Muscle of back (tissue), 11 donors: ENCODE data around the gene KLLN. TPM values are rescaled to one million over a fixed set of nuclear protein-coding genes. Genes with fewer than 3 reads are reported as not detected.
"Not testable (repeated sequence)": the region's sequence is repeated elsewhere in the genome, so short reads cannot be mapped to it uniquely, and the experiment has no call there.

ENCODE experiments used
- DNase-seq, 3 donors: peaks; one replicate each; pipeline versions ENCODE4 v3.0.0 to v3.0.0-alpha.2; 2013
- polyA plus RNA-seq, 10 donors: library from polyadenylated mRNA; unstranded; fragments of 120-200 nt; gene quantifications; one replicate each; pipeline ENCODE4 v1.2.1, GENCODE V29; 2013; ENCODE audit not compliant: insufficient read length in 10 of 10

The KLLN gene
- polyA plus RNA-seq, 10 donors: 0.24 to 0.44 (median 0.35) TPM

- peak in 1 of 3 donors; percentile 16 for DNase-seq
Measured at GRCh38 chr10:87867453-87867852, 4.1 kb upstream of the KLLN start.

- DNase-seq: peak in 1 of 3 donors; percentile 30
Measured at GRCh38 chr10:87866412-87866974, 3.2 kb upstream of the KLLN start.

GRCh38 chr10:87865241-87865881 lies 2.0 kb upstream of the KLLN start:
- peak in 1 of 3 donors; percentile 56 for DNase-seq

GRCh38 chr10:87864496-87865059 lies 1.2 kb upstream of the KLLN start:
- DNase-seq: peak in 1 of 3 donors; percentile 73

- peak in 1 of 3 donors; percentile 79 for DNase-seq
Measured at GRCh38 chr10:87863951-87864495, 690 bp upstream of the KLLN start.

- no peak for DNase-seq
Measured at GRCh38 chr10:87862679-87863052, 667 bp downstream of the KLLN start.

GRCh38 chr10:87861953-87862678 lies 1.2 kb downstream of the KLLN start:
- peak; percentile 97 to 98 (median 98) for DNase-seq

- DNase-seq: peak in 2 of 3 donors; percentile 50 to 56
Measured at GRCh38 chr10:87861566-87861952, 1.8 kb downstream of the KLLN start.

GRCh38 chr10:87860816-87861403 lies 2.4 kb downstream of the KLLN start:
- no peak for DNase-seq

GRCh38 chr10:87860156-87860795 lies 3.1 kb downstream of the KLLN start:
- DNase-seq: peak in 2 of 3 donors; percentile 60 to 65

- not testable (repeated sequence) for DNase-seq
Measured at GRCh38 chr10:87855665-87856064, 7.7 kb downstream of the KLLN start.

GRCh38 chr10:87855247-87855646 lies 8.1 kb downstream of the KLLN start:
- not testable (repeated sequence) for DNase-seq

- no peak for DNase-seq
Measured at GRCh38 chr10:87852089-87852488, 11.2 kb downstream of the KLLN start.

- DNase-seq: peak in 2 of 3 donors; percentile 51 to 72
Measured at GRCh38 chr10:87850742-87851205, 12.6 kb downstream of the KLLN start.

- no peak for DNase-seq
Measured at GRCh38 chr10:87849001-87849400, 14.3 kb downstream of the KLLN start.

GRCh38 chr10:87847550-87847949 lies 15.8 kb downstream of the KLLN start:
- no peak for DNase-seq

GRCh38 chr10:87846711-87847110 lies 16.6 kb downstream of the KLLN start:
- not testable (repeated sequence) for DNase-seq

- DNase-seq: no peak
Measured at GRCh38 chr10:87846023-87846422, 17.3 kb downstream of the KLLN start.

- DNase-seq: no peak
Measured at GRCh38 chr10:87845624-87845998, 17.7 kb downstream of the KLLN start.

GRCh38 chr10:87844837-87845623 lies 18.3 kb downstream of the KLLN start:
- DNase-seq: no peak

GRCh38 chr10:87843714-87844113 lies 19.6 kb downstream of the KLLN start:
- DNase-seq: no peak
